Limb (tissue), 2 donors: ENCODE measurements around the gene YWHAE.
"Not testable (repeated sequence)": the region's sequence is repeated elsewhere in the genome, so short reads cannot be mapped to it uniquely, and the experiment has no call there.

Experiments used
- DNase-seq, 2 donors: peaks; one replicate each; pipeline ENCODE4 v3.0.0-alpha.2; 2016; ENCODE audit errors: extremely low spot score in 2 of 2

The YWHAE gene

DNA sequence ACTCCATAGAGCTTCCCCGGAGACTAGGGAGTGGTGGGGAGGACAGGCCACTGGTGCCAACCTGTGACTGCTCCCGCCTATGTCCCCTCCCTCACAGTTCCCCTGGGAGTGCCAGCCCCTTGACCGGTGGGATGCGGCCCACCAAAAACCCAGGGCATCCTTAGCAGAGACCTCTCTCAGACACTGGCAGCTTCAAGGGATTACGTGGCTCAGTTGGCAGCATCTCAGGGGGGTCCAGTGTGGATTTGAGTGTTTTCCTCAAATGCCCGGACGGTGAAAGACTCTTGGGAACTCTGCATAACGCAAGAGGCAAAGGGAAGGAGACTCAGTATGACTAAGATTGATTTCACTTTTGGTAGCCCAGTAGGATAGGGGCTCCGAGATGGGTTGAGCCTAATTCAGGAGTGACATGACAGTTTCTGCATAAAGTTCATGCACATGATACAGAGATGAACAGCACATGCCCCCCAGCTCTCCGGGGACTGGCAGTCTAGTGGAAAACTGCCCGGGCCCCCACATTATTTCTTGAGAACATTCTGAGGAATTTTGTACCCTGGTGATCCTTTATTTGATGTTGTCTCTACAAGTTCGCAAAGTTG, 70.2 kb downstream of the YWHAE start:
- DNase-seq, result no peak

DNA sequence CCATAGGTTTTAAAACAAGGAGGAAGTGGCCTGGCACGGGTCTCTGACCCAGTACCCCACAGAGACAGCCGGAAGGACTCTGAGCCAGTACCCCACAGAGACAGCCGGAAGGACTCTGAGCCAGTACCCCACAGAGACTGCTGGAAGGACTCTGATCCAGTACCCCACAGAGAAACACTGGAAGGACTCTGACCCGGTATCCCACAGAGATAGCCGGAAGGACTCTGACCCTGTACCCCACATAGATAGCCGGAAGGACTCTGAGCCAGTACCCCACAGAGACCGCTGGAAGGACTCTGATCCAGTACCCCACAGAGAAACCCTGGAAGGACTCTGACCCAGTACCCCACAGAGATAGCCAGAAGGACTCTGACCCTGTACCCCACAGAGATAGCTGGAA, 71.6 kb downstream of the YWHAE start:
- no peak for DNase-seq

DNA sequence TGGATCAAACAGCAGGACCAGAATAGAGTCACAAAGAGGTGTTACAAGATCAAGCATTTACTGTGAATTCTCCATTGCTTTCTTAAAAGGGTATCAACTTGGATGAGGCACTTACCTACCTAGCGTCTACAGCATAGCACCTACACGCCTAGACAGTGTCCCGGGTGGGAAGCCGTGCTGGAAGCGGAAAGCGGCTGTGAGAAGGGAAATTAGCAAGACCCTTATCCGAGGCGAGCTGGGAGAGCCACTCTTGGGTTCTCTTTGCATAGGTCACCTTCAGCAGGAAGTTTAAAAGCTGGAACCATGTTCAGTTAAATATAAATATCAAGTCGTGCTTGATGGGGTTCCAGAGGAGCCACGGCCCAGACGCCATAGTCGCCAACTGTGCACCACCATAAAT, 74.3 kb downstream of the YWHAE start:
- no peak for DNase-seq

DNA sequence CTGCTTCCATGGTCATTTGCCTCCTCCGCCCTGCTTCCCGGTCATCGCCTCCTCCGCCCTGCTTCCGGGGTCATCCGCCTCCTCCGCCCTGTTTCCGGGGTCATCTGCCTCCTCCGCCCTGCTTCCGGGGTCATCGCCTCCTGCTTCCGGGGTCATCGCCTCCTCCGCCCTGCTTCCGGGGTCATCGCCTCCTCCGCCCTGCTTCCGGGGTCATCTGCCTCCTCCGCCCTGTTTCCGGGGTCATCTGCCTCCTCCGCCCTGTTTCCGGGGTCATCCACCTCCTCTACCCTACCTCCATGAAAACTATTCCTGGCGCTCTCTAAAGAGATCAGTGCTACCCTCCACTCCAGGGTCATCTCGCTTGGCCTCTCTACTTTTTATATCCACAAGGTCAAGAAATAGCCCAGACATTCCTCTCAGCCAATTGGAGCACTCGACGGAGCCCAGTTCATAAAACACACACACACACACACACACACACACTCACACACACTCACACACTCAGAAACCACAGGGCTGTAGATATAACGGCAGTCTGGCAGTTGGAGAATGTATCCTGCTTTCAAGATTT, 75.7 kb downstream of the YWHAE start:
- DNase-seq, result no peak

DNA sequence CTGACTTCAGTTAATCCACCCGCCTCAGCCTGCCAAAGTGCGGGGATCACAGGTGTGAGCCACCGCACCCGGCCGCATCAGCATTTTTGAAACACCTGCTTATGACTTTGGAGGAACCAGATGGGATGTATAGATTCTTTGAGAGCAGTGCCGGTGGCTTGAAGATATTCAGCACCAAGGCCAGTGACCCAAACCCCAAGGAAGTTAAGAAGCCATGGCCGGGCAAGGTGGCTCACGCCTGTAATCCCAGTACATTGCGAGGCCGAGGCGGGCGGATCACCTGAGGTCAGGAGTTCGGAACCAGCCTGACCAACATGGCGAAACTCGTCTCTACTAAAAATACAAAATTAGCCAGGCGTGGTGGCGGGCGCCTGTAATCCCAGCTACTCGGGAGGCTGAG, 76.7 kb downstream of the YWHAE start:
- DNase-seq, result no peak

DNA sequence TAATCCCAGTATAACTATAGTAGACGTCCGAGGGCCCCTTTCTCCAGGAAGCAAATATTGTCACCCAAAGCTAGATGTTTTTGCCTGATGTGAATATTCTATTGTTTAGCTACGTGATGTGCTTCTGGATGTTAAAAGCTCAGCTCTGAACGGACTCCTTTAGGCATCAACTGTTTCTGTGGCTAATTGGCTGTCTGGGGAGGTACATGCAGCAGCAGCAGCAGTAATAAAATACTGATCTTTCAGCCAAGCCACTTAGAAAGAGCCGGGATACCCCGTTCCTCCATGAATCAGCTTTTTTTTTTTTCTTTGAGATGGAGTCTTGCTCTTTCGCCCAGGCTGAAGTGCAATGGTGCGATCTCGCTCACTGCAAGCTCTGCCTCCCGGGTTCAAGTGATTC, 77.5 kb downstream of the YWHAE start:
- no peak for DNase-seq

DNA sequence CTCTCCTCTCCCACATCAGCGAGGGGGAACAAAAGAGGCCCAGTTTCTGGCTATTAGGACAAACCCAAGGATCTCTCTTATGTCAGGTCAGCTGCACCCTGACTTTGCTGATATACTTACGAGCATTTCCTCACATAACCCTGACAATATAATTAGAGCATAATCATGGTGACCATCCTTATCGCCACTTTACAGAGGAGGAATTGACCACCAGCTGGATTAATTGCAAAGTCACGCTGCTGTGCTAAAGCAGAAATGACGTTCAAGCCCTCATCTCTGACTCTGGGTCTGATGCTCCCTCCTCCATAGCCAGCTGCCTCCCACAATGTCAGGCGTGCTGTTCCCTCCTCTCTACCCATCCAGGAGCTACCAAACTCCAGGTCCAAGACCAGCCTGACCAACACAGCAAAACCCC, 78.0 kb downstream of the YWHAE start:
- DNase-seq, result no peak

DNA sequence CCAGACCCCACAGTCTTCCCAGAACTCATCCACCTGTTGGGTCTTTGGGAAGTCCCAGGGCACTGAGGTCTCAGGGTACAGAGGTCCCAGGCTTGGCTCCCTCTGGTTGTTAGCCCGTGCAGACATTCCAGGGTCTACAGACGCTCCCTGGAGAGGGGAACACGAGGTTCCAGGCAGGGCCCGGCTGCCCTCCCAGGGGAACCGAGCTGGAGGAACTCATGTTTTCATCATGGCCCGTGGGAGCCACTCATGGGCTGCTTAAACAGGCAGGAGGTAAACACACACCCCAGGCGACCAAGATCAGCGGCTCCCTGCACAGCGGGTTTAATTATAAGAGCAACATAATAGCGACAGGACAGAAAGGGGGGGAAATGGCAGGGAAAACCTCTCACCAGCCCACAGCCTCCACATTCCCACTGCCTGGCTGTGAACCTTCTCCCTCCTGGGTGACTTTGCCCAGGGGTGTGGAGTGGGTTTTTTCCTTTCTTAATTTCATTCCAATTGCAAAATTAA, 84.1 kb downstream of the YWHAE start:
- no peak for DNase-seq

DNA sequence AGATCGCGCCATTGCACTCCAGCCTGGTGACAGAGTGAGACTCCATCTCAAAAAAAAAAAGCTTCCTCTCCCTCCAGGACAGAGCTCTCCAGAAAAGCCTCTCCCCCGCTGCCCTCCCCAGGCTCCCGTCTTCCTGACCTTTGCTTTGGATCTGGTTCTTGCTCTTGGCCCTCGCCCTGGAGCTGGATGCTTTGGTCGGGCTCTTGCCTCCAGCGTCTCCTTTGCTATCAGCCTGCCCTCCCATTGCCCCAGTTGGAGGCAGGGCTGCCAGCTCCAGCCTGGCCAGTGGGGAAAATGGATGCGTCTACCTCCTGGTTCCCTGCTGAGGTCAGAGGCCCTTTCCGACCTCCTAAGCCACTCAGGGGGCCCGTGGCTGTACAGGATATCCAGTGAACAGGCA, 84.6 kb downstream of the YWHAE start:
- DNase-seq, result no peak

DNA sequence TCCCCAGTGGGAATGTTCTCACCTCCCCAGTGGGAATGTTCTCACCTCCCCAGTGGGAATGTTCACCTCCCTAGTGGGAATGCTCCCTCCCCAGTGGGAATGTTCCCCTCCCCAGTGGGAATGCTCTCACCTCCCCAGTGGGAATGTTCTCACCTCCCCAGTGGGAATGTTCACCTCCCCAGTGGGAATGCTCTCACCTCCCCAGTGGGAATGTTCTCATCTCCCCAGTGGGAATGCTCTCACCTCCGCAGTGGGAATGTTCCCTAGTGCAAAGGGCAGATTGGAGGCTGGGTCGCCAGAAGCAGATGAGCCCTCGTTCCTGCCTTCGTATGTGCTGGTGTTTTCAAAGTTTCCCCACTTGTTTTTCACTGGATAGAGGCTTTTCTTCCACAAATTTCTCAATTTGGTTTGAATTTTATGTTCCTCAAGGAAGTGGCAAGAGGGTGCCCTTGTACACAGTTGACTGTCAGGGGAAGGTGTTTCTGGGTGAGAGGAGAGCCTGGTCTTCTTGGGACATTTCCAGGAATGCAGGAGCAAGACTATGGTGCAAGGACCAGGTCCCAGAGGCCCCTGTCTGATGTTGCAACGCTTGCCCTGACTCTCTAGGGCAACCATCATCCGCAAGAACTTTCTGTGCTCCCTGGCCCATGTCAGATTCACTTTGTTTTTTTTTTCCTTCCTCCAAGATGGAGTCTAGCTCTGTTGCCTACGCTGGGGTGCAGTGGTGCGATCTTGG, 86.6 kb downstream of the YWHAE start:
- no peak for DNase-seq

DNA sequence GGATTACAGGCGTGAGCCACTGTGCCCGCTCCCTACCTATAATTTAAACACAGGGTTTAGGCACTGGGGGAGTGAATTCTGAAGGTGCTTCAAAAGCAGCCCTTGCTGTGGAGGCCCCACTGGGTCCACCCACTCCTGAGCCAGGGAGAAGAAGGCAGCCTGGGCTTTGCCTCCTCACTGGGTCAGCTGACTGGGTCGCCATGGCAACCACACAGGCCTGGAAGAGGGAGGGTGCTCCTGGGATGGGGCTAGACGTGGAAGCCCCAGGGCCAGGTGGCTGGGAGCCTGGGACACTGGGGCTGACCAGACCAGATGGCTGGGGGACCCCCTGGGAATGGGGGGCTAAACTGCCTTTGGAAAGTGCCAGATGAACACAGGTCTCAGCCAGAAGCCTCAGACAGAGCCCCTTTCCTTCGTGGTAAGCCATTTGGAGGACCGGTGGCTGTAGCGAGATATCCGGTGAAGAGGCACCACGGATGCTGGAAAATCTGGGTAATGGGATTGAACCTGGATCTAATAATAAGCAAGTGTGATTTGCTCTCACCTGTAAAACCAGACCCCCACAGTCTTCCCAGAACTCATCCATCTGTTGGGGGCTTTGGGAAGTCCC, 87.7 kb downstream of the YWHAE start:
- peak in 1 of 2 donors; percentile 52 for DNase-seq

DNA sequence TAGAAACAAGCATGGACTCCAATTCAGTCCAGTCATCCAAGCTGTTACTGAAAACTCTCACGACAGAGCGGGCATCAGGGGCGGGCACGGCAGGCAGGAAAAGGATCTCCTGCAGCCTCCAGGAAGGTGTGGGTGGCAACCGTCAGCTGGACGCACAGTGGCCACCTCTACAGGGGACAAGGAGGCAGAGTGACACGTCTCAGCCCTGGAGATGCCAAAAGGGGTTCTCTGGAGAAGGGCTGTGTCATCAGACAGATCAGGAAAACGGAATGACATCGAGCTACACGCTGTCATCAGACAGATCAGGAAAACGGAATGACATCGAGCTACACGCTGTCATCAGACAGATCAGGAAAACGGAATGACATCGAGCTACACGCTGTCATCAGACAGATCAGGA, 92.2 kb downstream of the YWHAE start:
- not testable (repeated sequence) for DNase-seq

DNA sequence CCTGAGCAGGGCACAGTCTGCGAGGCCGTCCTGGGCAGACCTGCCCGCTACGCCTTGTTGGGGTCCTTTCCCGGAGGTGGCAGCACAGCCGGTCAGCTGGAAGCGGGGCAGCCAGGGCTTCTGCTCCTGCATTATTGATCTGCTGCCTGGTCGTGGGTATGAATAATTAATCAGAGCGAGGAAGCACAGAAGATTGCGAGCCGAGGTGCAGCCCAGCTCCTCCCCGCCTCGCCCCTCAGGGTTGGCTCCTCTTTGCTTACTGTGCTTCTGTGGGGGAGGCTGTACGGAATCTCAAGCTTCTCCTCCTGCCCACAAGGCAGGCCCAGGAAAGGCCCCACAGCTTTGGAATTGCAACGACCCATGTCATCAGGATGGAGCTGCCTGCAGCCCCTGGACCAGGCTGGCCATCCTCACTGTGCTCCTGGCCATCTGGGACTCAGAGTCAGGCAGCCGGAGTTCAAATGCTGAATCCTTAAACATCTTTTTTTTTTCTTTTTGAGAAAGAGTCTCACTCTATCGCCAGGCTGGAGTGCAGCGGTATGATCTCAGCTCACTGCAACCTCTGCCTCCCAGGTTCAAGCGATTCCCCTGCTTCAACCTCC, 95.0 kb downstream of the YWHAE start:
- DNase-seq, result no peak

DNA sequence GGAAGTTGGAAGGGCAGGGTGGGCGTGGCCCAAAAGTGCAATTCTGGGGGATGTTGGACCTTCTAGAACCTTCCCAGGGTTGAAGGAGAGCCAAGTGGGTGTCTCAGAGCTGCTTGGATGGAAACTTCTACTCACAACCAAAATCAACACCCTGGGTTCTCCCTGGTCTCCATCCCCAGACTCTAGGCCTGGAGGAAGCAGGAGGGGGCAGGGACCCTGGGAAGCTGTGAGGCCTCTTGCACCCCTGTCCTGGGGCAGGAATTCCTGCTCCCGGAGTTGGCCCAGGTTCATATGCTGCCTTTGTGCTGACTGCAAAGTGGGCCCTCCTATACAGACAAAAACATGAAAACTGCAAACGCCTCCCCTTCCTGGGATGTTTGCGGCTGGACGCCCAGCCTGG, 95.5 kb downstream of the YWHAE start:
- DNase-seq, result no peak

DNA sequence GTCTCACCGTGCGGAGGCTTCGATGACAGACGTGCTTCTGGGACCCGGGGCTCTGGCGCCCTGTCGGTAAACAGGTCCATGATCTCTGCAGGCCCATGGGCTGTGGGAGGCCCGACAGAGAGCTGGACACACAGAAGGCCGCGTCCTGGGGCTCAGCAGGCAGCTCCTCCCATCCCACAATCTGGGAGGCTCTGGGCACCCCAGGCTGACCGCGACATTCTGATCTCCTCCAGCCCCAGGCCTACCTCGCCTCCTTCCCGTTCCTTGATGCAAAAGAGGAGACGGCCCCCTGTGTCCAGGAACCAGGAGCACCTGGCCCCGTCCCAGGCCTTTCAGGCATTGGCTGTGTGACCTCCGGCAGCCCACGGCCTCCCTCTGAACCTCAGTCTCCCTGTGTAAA, 97.3 kb downstream of the YWHAE start:
- no peak for DNase-seq

DNA sequence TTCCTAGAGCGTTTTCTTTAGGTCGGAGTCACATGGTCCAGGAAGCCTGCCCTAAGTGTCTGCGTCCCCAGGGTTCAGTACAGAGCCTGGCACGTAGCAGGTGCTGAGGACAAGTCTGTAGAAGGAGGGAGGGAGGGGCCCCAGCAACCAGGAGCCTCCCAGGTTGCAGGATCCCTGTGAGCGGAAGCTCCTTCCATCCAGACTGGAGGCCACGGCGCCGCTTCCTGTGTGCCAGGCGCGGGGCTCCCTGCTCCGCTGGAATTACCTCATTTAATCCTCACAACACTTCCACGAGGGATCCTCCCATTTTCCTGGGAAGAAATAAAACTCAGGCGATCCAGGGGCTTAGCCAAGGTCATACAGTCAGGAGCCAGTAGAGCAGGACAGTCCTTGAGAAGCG, 98.5 kb downstream of the YWHAE start:
- DNase-seq, result no peak

DNA sequence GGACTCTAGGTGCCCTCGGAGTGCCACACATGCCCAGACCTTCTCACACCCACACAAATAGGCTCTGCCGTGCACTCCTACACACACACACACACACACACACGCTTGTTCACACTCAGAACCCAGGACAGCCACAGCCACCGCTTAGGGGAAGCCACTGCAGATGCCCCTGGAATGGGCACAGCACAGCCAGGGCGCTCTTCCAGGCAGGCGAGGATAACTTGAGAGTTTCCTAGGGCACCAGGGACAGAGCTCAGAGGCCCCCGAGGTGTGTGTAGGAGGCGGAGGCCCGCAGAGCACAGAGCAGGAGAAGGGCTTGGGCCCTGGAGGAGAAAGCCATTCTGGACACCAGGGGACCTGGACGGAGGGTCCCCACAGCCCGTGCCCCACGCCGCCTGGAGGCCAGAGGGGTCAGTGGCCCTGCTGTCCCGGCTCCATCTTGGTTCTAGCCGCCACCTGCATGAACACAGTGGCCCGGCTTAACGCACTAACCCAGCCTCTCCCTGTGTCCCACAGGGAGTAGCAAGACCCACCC, 99.6 kb downstream of the YWHAE start:
- no peak for DNase-seq

DNA sequence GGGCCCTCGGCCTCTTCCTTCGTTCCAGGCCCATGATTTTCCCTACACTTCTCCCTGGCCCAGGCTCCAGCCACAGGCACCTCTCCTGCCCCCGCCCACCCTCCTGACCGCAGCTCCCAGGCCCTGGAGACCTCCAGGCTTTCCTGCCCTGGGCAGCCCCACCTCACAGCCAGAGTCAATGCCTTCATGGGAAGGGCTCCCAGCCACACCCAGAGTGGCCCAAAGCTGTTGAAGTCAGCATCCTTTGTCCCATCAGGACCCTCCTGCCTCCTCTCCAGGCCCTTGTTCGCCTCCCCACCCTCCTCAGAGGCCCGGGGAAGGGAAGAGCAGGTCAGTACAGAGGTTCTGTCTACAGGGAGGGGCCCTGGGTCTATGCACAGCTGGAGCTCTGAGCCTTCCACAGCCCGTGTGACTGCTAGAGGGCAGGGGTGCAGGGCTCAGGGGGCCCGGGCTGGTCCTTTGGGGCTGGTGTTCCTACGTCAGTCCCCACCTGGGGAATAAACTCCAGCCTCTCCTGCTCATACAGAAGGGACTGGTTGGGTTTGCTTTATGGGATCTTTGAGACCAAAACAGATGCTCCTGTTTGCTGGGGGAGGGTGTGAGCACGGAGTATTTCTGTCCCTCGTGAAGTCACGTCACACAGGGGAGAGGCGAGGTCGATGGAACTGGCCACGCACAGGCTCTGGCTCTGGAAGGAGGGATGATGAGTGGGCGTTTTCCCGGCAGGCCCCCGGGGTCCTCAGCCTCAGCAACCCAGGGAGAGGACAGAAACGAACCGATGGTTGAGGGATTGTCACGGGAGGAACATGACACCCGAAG, 100.3 kb downstream of the YWHAE start:
- DNase-seq, result no peak

DNA sequence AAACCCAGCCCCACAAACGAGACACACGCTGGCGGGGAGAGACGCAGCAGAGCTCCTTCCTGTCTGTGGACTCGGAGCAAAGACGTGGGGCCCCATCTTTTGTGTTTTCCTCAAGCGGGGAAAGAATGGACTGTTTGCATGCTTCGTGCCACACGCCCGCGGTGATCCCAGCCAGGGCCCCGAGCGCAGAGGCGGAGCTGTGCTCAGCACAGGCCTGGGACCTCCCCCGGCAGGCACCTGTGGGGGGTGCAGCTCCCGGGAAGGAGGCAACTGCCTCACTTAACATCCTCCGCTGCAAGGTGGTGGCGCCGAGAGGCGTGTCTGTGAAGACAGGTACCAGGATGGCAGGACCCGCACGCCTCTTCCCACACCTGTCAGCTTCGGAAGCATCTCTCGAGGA, 101.4 kb downstream of the YWHAE start:
- DNase-seq, result peak in 1 of 2 donors; percentile 9
